Neural crest cell (in vitro differentiated cells): Measurements from ENCODE around the gene C4orf50. TPM values are rescaled to one million over a fixed set of nuclear protein-coding genes. Genes with fewer than 3 reads are reported as not detected.
A peak's percentile ranks its signal among the peaks of the same experiment; 100 is the strongest.

Experiments used
- DNase-seq: peaks from one replicate; pipeline ENCODE4 v3.0.0; 2021; ENCODE audit warnings: low read depth, mixed read lengths, low spot score
- H3K27ac Mint-ChIP-seq: one replicate; pipeline ENCODE4 v1.8.0; 2021; ENCODE audit warnings: mild to moderate bottlenecking, mixed read lengths; ENCODE audit not compliant: unreplicated experiment
- H3K27me3 Mint-ChIP-seq: 2 replicates; pipeline ENCODE4 v1.8.0; 2021; ENCODE audit warnings: low read depth, mild to moderate bottlenecking, mixed read lengths
- H3K36me3 Mint-ChIP-seq: 2 replicates; pipeline ENCODE4 v1.8.0; 2021; ENCODE audit warnings: low read depth, mild to moderate bottlenecking, mixed read lengths
- H3K4me1 Mint-ChIP-seq: 2 replicates; pipeline ENCODE4 v1.8.0; 2021; ENCODE audit warnings: mixed read lengths
- H3K4me3 Mint-ChIP-seq: one replicate; pipeline ENCODE4 v1.8.0; 2021; ENCODE audit warnings: mild to moderate bottlenecking, mixed read lengths
- H3K9me3 Mint-ChIP-seq: 2 replicates; pipeline ENCODE4 v1.8.0; 2021; ENCODE audit warnings: mixed read lengths
- total RNA-seq: library from RNA; stranded (reverse); gene quantifications from 2 replicates; pipeline ENCODE4 v1.2.1, GENCODE V29; 2021
- TF ChIP-seq, protein P1 (sequence below): fragments of 200-600 bp; sonication (generic); conservative IDR thresholded peaks from 2 replicates; pipeline ENCODE4 v1.5.0; 2021; ENCODE audit warnings: antibody characterized with exemption, mild to moderate bottlenecking

C4orf50 gene
- total RNA-seq, 1 donor from 2014 or later, result 0.02 TPM

DNA sequence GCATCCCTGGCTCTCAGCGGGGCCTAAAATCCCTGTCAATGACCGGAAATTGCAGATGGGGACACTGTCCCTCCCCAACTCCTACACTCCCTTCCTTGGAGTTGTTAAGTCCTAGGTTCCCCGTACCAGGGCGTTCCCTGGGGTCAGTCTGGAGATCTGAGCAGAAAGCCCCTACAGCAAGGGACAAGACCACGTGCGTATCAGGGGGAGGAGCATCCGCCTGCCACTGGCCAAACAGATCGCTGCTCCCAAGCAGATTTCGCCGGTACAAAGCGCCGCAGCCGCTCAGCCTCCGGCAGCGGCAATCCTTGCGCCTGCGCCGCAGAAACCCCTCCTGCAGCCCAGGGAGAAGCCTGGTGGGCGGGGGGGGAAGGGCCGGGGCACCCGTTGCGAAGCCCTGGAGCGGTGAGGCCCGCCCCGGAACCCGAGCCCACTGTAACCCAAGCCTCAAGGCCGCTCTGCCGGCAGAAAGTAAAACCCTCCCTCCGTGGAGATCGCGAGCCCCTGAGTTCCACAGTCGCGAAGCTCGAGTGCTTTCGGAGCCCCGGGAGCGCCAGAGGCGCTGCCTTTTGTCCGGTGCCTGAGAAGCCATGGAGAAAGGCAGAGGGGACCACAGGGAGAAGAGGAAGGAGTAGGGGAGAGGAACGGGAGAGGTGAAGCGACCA, 128.0 kb downstream of the C4orf50 start:
- no peaks in the 10 kb centered on the region for H3K9me3 Mint-ChIP-seq
- peak; percentile 79 for DNase-seq
- H3K27ac Mint-ChIP-seq, result peak overlapping the region; percentile 89
- TF ChIP-seq, protein P1, sequence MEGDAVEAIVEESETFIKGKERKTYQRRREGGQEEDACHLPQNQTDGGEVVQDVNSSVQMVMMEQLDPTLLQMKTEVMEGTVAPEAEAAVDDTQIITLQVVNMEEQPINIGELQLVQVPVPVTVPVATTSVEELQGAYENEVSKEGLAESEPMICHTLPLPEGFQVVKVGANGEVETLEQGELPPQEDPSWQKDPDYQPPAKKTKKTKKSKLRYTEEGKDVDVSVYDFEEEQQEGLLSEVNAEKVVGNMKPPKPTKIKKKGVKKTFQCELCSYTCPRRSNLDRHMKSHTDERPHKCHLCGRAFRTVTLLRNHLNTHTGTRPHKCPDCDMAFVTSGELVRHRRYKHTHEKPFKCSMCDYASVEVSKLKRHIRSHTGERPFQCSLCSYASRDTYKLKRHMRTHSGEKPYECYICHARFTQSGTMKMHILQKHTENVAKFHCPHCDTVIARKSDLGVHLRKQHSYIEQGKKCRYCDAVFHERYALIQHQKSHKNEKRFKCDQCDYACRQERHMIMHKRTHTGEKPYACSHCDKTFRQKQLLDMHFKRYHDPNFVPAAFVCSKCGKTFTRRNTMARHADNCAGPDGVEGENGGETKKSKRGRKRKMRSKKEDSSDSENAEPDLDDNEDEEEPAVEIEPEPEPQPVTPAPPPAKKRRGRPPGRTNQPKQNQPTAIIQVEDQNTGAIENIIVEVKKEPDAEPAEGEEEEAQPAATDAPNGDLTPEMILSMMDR, result no peak
- H3K4me3 Mint-ChIP-seq, result peak overlapping the region; percentile 92
- H3K27me3 Mint-ChIP-seq, result peaks cover 48% of the 10 kb centered on the region
- peaks cover 59% of the 10 kb centered on the region for H3K4me1 Mint-ChIP-seq
- H3K36me3 Mint-ChIP-seq, result no peaks in the 10 kb centered on the region

DNA sequence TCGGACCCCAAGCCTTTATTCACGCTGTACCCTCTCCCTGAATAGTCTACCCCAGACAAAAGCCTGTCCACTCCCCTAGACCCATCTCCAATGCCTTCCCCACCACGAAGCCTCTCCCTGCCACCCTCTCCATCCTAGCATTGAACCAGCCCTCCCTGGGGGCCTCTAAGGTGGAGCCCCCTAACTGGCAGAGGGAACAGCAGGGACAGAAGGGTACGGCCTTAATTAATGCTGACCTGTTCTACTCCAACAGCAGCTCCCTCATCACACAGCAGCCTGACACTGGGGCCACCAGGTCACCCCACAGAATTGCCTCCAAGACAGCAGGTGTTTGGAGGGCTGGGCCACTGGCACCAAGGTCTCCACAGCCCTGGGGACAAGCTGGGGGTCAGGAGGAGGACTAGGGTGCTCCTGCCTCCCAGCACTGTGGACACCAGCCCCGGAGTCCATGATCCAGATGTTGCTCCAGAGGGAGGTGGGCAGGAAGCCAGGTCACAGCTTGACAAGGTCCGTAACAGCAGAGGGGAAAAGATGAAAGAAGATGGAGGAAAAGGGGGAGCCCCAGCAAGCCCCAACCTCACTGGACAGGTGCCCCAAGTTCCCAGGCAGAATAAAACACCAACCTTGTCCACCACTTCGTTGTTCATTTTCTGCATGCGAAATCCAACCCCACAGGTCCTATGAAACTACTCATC, 129.1 kb downstream of the C4orf50 start:
- H3K27ac Mint-ChIP-seq, result peak overlapping the region; percentile 82

DNA sequence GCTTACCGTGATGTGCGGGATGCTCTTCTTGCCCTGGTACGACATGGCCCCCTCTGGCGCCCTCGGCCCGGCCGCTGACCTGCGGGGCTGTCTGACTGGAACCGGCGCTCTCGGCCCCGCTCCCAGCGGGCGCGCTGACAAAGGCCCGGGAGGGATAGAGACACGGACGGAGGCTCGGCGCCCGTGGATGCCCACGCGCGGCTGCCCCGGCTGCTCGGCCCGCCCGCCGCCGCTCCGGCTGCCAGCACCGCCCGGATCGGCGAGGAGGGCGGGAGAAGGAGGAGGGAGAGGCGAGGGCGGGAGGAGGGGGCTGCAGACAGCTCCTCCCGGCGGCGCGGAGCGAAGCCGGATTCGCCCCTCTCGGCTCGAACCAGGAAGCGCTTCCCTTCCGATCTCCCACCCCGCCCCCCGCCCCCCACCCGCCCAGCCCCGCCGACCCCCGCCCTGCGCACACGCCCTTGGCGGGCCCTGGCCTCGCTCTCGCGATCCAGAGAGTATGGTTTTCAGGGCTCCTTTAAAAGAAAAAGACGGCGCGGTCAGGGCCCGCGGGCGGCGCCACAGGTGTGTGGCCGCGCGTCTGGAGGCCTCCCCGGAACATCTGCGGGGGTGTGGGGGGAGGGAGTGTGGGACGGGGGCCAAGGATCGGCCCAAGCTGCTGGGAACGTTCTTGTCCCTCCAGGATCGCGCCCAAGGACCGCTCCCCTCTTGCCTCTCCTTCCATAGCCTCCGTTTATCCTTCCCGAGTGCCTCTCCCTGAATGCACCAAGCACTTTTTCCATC, 129.8 kb downstream of the C4orf50 start:
- H3K27ac Mint-ChIP-seq, result peak overlapping the region; percentile 82
- H3K9me3 Mint-ChIP-seq, result no peaks in the 10 kb centered on the region
- H3K4me1 Mint-ChIP-seq, result peaks cover 70% of the 10 kb centered on the region
- H3K27me3 Mint-ChIP-seq, result peaks cover 31% of the 10 kb centered on the region
- peak overlapping the region; percentile 92 for H3K4me3 Mint-ChIP-seq
- peak; percentile 60 for DNase-seq
- H3K36me3 Mint-ChIP-seq, result no peaks in the 10 kb centered on the region
- TF ChIP-seq, protein P1, result peak; percentile 13

More for the DNA sequence above, 129.1 kb downstream of the C4orf50 start:
- H3K4me1 Mint-ChIP-seq, result peaks cover 70% of the 10 kb centered on the region
- H3K9me3 Mint-ChIP-seq, result no peaks in the 10 kb centered on the region
- no peak for DNase-seq
- TF ChIP-seq, protein P1, result no peak
- H3K4me3 Mint-ChIP-seq, result peak overlapping the region; percentile 92
- peaks cover 38% of the 10 kb centered on the region for H3K27me3 Mint-ChIP-seq
- H3K36me3 Mint-ChIP-seq, result no peaks in the 10 kb centered on the region

DNA sequence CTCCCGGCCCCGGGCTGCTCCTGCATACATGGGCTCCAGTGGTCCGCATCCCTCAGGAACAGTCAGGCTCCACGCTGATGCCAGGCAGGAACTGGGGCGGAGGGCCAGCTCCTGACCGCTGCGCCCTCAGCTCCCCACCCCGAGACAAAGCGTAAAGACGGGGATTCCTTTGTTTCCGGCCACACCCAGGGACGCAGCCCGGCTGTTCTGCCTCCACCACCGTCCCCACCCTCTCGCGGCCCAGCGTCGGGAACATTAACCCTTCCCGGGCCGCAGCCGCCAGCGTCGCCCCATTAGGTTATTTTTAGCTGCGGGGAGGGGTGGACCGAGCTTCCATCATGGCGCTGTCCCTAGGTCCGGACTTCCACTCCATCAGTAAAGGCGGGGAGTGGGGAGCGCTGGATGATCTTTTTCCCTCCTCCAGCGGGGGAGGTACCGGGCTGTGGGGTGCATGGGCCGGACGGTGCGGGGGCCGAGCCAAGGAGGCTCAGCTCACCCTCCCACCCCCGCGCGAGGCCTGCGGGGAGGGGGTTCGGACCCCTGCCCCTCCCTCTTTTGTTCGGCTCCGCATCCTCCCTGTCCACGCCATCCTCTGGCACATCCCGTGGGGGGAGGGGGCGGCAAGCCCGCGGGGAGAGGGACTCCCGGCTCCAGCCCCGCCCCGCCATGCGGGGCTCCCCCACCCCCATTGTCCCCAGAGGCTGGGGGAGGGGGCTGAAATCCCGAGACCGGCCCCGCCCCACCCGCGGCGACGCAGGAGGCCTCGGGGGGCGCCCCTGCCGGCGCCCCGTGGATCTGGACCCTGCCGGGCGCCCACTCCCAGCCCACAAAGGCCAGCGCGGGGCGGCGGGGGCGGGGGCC, 130.6 kb downstream of the C4orf50 start:
- DNase-seq, result peak; percentile 50
- TF ChIP-seq, protein P1, result peak; percentile 34
- Mint-ChIP-seq H3K36me3 (no peaks in the 10 kb centered on the region), H3K4me3 (peak overlapping the region; percentile 96), H3K9me3 (no peaks in the 10 kb centered on the region), H3K4me1 (peaks cover 71% of the 10 kb centered on the region), H3K27ac (peak overlapping the region; percentile 87), H3K27me3 (peaks cover 27% of the 10 kb centered on the region)

DNA sequence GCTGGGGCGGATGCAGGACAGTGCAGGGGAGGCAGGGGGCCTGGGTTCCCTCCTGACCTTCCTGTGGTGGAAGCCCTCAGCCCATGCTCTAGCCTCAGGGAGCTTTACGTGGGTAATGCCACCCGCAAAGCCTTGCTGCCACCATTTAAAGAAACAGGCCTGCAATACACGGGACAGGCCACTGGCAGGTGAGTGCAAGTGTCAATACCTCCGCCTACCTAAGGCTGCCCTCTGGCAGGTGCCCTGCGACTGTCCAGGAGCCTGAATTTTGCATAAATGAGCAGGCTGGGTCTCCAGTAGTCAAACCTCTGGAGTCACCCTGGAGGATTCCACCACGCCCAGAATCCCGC, 131.2 kb downstream of the C4orf50 start:
- H3K27me3 Mint-ChIP-seq, result peaks cover 24% of the 10 kb centered on the region
- peak overlapping the region; percentile 87 for H3K27ac Mint-ChIP-seq
- H3K4me1 Mint-ChIP-seq, result peaks cover 71% of the 10 kb centered on the region
- TF ChIP-seq, protein P1, result no peak
- peak overlapping the region; percentile 96 for H3K4me3 Mint-ChIP-seq
- H3K9me3 Mint-ChIP-seq, result no peaks in the 10 kb centered on the region
- DNase-seq, result no peak
- no peaks in the 10 kb centered on the region for H3K36me3 Mint-ChIP-seq
